Vagina (tissue), 2 donors: ENCODE measurements around the gene DROSHA. TPM values are rescaled to one million over a fixed set of nuclear protein-coding genes. Genes with fewer than 3 reads are reported as not detected.
"Not testable (repeated sequence)": the region's sequence is repeated elsewhere in the genome, so short reads cannot be mapped to it uniquely, and the experiment has no call there.

Experiments
- DNase-seq, 2 donors: peaks; one replicate each; pipeline ENCODE4 v3.0.0-alpha.2; 2017; ENCODE audit errors: extremely low spot score in 2 of 2
- H3K27ac ChIP-seq: fragments of 200-600 bp; sonication (generic); one replicate; pipeline ENCODE4 v1.5.1; 2019
- H3K27me3 ChIP-seq: fragments of 200-600 bp; sonication (generic); one replicate; pipeline ENCODE4 v1.5.1; 2019
- H3K36me3 ChIP-seq, 2 donors: fragments of 200-600 bp; sonication (generic); one replicate each; pipeline ENCODE4 v1.5.1; 2017 to 2019
- H3K4me1 ChIP-seq: fragments of 200-600 bp; sonication (generic); one replicate; pipeline ENCODE4 v1.5.1; 2019
- H3K4me3 ChIP-seq, 2 donors: fragments of 200-600 bp; sonication (generic); 1 replicate in 1 of 2; 2 replicates in 1 of 2; pipeline ENCODE4 v1.5.1; 2016 to 2019
- H3K9me3 ChIP-seq: fragments of 200-600 bp; sonication (generic); one replicate; pipeline ENCODE4 v1.5.1; 2019
- CTCF ChIP-seq, 3 experiments: fragments of 450-650 bp in 2 of 3; fragments of 200-600 bp in 1 of 3; sonication (generic) in 1 of 3; IDR thresholded peaks; one replicate each; pipeline ENCODE4 v1.5.1; 2017 to 2019; ENCODE audit warnings: antibody characterized with exemption in 3 of 3, mild to moderate bottlenecking in 2 of 3, moderate library complexity in 2 of 3
- POLR2A ChIP-seq, 2 donors: fragments of 450-650 bp; IDR thresholded peaks; one replicate each; pipeline ENCODE4 v1.6.1; 2017; ENCODE audit warnings: antibody characterized with exemption in 2 of 2, mild to moderate bottlenecking in 2 of 2, moderate library complexity in 2 of 2
- POLR2AphosphoS5 ChIP-seq, 2 donors: sonication (generic); formaldehyde crosslinking; IDR thresholded peaks; one replicate each; pipeline ENCODE4 v1.9.0; 2017; ENCODE audit warnings: antibody characterized with exemption in 2 of 2, mild to moderate bottlenecking in 2 of 2, low read depth in 1 of 2; ENCODE audit not compliant: insufficient read depth in 1 of 2
- intact Hi-C: fragments of 100-400 bp; cut with DNase I; formaldehyde crosslinking; loops from one replicate; pipeline ENCODE4 v1.15.1; 2023
- total RNA-seq: library from RNA; depleted of rRNA; stranded (reverse); fragments of >200 nt; gene quantifications from one replicate; pipeline ENCODE4 v1.2.3, GENCODE V29; 2016

DROSHA gene
- total RNA-seq, 1 donor from 2014 or later, result 50.1 TPM

- intact Hi-C loops, result no loop called here
- TF ChIP-seq POLR2AphosphoS5 (IDR thresholded peaks at IDR 0.05; ENCODE audit: insufficient read depth in 1 of 2, low read depth in 1 of 2), result no peak
- TF ChIP-seq POLR2A (IDR thresholded peaks at IDR 0.05), result no peak
- TF ChIP-seq CTCF (IDR thresholded peaks at IDR 0.05), result no peak
- H3K4me1 ChIP-seq, result no peaks in the 10 kb centered on the region
- DNase-seq, result no peak
- no peak overlapping the region for H3K27ac ChIP-seq
- H3K36me3 ChIP-seq, result peaks cover 0 to 19% of the 10 kb centered on the region in 2 donors
- no peak overlapping the region for H3K4me3 ChIP-seq
- H3K9me3 ChIP-seq, result no peaks in the 10 kb centered on the region
- H3K27me3 ChIP-seq, result no peaks in the 10 kb centered on the region
These were observed 130.2 kb downstream of the DROSHA start for GRCh38 chr5:31401691-31402090.

- no peaks in the 10 kb centered on the region for H3K27me3 ChIP-seq
- TF ChIP-seq CTCF (IDR thresholded peaks at IDR 0.05), result no peak
- TF ChIP-seq POLR2AphosphoS5 (IDR thresholded peaks at IDR 0.05; ENCODE audit: insufficient read depth in 1 of 2, low read depth in 1 of 2), result no peak
- TF ChIP-seq POLR2A (IDR thresholded peaks at IDR 0.05), result no peak
- no peak for DNase-seq
- H3K4me3 ChIP-seq, result peak overlapping the region; percentile 16 to 19
- intact Hi-C loops, result no loop called here
- no peak overlapping the region for H3K27ac ChIP-seq
- H3K36me3 ChIP-seq, result peaks cover 0 to 9% of the 10 kb centered on the region in 2 donors
- no peaks in the 10 kb centered on the region for H3K9me3 ChIP-seq
- no peaks in the 10 kb centered on the region for H3K4me1 ChIP-seq
These were observed 133.9 kb downstream of the DROSHA start for GRCh38 chr5:31397926-31398557.

GRCh38 chr5:31396611-31397295 lies 135.1 kb downstream of the DROSHA start:
- H3K4me3 ChIP-seq, result no peak overlapping the region
- H3K4me1 ChIP-seq, result no peaks in the 10 kb centered on the region
- H3K27me3 ChIP-seq, result no peaks in the 10 kb centered on the region
- TF ChIP-seq CTCF (IDR thresholded peaks at IDR 0.05) (no peak), POLR2AphosphoS5 (IDR thresholded peaks at IDR 0.05; ENCODE audit: insufficient read depth in 1 of 2, low read depth in 1 of 2) (no peak), POLR2A (IDR thresholded peaks at IDR 0.05) (no peak)
- no peaks in the 10 kb centered on the region for H3K9me3 ChIP-seq
- DNase-seq, result no peak
- no peak overlapping the region for H3K27ac ChIP-seq
- H3K36me3 ChIP-seq, result peaks cover 0 to 8% of the 10 kb centered on the region in 2 donors
- intact Hi-C loops, result no loop called here

- H3K4me1 ChIP-seq, DNase-seq, H3K36me3 ChIP-seq, H3K4me3 ChIP-seq, H3K27me3 ChIP-seq, H3K27ac ChIP-seq, H3K9me3 ChIP-seq, intact Hi-C loops: not testable (repeated sequence)
- TF ChIP-seq POLR2AphosphoS5 (IDR thresholded peaks at IDR 0.05; ENCODE audit: insufficient read depth in 1 of 2, low read depth in 1 of 2), result peak in 1 of 2 donors; percentile 10
These were observed 136.3 kb downstream of the DROSHA start for GRCh38 chr5:31395450-31396045.

- peaks cover 6% of the 10 kb centered on the region for H3K9me3 ChIP-seq
- no peak overlapping the region for H3K27ac ChIP-seq
- DNase-seq, result no peak
- TF ChIP-seq POLR2AphosphoS5 (IDR thresholded peaks at IDR 0.05; ENCODE audit: insufficient read depth in 1 of 2, low read depth in 1 of 2) (no peak), POLR2A (IDR thresholded peaks at IDR 0.05) (no peak), CTCF (IDR thresholded peaks at IDR 0.05) (no peak)
- no peaks in the 10 kb centered on the region for H3K27me3 ChIP-seq
- H3K4me3 ChIP-seq, result no peak overlapping the region
- H3K36me3 ChIP-seq, result no peaks in the 10 kb centered on the region
- no peaks in the 10 kb centered on the region for H3K4me1 ChIP-seq
- intact Hi-C loops, result no loop called here
These were observed 138.8 kb downstream of the DROSHA start for GRCh38 chr5:31393126-31393525.
